Erythroblast (primary cell): ENCODE measurements around the gene SNX18.

Experiments used
- GATA1 ChIP-seq: IDR thresholded peaks from 2 replicates; pipeline ENCODE4 v1.6.1; 2011; ENCODE audit warnings: low read depth, mild to moderate bottlenecking, control low read depth, low read length, moderate library complexity
- POLR2A ChIP-seq: IDR thresholded peaks from 2 replicates; pipeline ENCODE4 v1.6.1; 2011; ENCODE audit warnings: mild to moderate bottlenecking, low read length

- TF ChIP-seq POLR2A (no peak), GATA1 (no peak)
These were observed 46.9 kb upstream of the SNX18 start for GRCh38 chr5:54470677-54471076.
